GM18505 (cell line): ENCODE measurements around the gene OCSTAMP.

ENCODE experiments used
- ATAC-seq: cut with Tn5 transposase; IDR thresholded peaks from one replicate; pipeline ENCODE4 v1.9.1; 2021; ENCODE audit not compliant: unreplicated experiment
- POLR2A ChIP-seq: IDR thresholded peaks from 4 replicates; pipeline ENCODE4 v1.6.1; 2011; ENCODE audit warnings: borderline replicate concordance; ENCODE audit not compliant: insufficient read depth, insufficient read length; ENCODE audit errors: extremely low read depth

Gene OCSTAMP

DNA sequence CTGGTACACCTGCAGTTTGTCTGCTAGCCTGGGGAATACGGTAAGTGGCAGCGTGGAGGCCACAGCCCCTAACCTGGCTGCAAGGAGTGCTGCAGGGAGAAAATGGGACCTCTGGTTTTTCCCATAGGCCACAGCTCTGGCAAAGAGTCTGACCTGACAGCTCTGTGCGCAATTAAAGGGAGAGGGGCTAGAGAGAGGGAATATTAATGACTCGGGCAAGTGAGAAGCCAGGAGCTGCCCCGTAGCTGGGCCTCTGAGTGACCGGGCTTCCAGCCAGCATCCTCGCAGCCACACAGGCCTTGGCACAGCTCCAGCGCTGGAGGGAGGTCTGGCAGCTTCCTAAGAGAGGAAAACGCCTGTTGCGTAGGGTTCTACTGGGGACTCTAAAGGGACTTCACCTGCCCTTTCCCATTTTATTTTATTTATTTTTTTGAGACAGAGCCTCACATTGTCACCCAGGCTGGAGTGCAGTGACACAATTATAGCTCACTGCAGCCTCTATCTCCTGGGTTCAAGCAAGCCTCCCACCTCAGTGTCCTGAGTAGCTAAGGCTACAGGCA lies 18.2 kb upstream of the OCSTAMP start:
- no peak for TF ChIP-seq POLR2A
- no peak for ATAC-seq

DNA sequence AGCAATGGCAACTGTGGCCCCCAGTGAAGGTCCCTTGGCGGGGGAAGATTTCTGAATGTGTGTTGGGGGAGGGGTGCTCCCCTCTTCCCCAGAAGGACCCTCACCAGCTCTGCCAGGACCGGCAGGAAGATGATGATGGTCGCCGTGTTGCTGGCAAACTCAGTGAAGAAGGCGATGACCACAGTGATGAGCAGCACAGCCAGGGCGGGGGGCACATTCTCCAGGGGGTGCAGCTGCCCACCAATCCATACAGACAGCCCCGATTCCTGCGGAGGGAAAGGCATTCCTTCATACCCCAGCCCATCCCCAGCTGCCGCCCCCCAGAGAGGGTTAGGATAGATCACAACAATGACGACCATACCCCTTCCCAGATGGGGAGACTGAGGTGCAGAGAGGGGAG lies 15.7 kb upstream of the OCSTAMP start:
- TF ChIP-seq POLR2A: no peak
- no peak for ATAC-seq

DNA sequence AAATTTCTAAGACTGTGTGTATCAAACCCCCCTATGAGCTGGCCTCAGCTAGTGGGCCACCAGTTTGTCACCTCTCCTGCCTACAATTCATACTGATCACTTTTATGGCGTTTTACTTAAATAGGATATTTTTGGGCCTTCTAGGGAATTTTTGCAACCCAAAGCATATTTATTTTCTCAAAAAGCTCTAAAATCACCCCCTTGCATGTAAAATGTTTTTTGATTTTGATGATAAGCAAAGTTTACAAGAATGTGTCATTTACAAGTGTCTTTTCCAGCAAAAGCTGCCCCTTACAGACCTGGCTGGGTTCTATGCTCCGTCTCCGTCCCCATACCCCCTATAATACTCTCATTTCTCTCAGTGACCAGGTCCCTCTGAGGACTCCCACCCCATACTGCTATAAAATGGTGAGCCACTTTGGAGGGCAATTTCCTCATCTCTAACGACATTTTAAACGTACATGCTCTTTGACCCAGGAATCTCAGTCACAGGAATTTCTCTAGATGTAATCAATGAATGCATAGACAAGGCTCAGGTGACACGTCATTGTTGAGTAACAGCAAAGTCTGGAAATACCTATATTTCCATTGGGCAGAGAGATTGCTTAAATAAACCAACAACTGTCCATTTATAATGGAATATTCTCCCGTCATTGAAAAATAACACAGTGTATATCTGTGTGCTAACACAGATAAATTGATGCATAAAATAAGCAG lies 13.9 kb upstream of the OCSTAMP start:
- no peak for ATAC-seq
- TF ChIP-seq POLR2A: no peak

DNA sequence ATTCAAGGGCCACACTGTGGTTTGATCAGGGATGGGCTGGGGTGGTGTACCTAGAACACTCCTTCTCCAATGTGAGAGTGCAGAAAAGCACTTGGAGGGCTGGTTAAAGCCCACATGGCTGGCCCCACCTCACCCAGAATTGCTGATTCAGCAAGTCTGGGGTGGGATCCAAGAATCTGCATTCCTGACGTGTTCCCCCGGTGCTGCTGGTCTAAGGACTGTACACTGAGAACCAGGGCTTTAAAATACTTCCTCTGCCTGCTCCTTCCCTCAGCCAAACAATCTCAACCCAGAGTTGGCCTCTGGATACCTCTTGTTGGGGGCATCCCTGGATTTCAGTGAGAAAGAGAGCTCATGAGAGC lies 13.4 kb upstream of the OCSTAMP start:
- TF ChIP-seq POLR2A: no peak
- no peak for ATAC-seq

DNA sequence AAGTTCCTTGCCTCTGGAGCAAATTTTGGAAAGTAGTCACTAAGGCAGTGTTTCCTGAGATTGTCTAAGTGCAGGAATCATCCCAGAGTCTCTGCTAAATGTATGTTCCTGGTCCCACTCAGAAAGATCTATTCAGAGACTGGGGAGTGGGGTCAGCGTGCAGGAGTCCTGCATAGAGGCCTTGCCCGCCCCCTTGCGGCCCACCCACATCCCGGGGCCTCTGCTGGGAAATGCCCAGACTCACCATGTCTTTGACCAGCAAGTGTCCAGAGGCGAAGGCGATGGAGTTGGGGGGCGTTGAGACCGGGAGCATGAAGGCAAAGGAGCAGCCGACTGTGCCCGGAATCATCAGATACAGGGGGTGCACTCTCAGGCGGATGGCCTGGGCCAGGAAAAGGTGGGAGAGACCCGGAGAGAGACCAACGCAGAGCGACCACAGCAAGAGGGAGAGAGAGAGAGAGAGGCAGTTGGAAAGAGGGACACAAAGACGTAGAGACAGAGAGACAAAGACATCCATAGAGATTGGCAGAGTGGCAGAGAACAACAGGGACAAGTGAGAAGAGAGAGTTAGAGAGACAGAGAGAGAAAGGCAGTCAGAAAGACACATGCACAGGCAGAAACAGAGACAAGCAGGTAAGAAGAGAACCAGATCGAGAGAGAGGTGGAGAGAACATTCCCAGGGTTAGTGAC lies 12.9 kb upstream of the OCSTAMP start:
- TF ChIP-seq POLR2A: no peak
- no peak for ATAC-seq

DNA sequence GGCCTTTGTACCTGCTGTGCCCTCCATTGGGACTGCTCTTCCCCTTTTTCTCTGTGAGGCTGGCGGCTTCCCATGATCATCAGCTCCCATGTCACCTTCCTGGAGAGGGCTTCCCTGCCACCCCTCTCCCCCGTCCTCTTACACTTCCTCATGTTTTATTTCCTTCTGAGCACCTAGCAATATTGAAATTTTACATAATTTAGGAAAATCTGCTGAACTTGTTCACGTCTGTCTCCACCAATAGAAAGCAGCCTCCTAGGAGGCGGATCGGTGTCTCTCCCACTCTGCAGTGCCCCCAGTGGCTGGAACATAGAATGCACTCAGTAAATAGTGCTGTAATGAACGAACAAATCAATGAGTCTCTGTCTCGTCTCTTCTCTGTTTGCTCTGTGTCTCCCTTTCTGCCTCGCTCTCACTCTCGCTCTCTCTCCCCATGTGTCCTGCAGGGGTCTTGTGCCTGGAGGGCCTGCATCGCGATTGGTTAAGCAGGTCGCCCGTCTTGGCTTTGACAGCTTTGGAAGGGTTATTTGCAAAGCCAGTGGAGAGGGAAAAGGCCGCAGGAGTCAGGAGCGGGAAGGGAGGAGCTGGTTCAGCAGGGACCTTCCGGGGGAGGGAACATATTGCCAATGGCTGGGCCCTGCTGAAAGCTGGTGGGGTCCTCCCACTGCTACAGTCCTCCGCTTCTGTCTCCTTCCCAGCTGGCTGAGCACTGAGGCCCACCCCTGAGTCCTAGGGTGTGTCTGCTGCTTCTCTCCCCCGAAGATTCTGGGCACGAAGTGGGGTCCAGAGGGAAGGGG lies 12.1 kb upstream of the OCSTAMP start:
- no peak for ATAC-seq

DNA sequence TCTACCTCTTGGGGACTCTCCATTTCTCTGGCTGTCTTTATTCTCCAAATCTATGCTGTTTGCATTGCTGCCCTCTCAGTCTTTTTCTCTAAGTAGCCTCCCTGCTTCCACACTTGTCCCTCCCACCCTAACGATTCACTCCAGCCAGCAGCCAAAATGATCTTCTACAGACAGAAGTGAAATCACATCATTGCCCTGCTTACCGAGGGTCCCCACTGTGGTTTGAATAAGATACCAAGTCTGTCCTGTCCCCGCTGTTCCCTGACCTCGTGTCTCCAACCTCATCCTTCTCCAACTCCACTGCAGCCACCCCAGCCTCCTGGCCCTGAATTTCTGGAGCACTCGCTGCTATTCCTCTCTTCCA lies 11.5 kb upstream of the OCSTAMP start:
- no peak for TF ChIP-seq POLR2A
- ATAC-seq: no peak

More for the DNA sequence above, 12.1 kb upstream of the OCSTAMP start:
- TF ChIP-seq POLR2A: peak; percentile 27

DNA sequence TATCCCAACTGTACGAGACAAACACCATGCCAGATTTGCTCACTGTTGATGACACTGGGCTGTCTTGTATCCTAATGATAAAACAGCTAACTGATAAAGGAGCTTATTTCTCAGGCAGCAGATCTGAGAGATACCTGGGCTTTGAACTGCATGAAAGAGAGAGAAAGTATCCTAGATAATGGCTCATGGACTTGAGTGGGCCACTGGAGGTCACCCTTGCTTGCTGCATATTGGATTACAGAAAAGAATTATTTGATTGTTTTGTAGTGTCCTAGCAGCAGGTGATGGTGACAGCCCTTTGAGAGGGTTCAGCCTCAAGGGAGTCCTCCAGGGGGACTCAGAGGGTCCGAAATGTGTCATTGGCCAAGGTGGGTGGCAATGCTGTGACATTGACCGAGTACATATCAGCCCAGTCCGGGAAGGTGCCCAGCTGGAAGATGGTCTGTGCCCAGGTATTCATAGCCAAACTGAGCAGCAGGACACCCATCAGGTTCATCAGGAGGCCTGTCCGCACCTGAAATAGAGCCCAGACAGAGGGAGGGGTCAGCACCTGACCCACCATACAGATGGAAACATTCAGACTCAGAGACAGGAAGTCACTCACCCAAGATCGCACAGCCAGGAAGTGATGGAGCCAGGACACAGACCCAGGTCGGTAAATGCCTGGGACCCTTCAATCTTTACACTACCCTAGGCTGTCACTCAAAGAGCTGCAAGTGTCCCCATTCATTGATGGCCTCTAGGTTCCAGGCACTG lies 9.4 kb upstream of the OCSTAMP start:
- ATAC-seq: no peak
- no peak for TF ChIP-seq POLR2A

DNA sequence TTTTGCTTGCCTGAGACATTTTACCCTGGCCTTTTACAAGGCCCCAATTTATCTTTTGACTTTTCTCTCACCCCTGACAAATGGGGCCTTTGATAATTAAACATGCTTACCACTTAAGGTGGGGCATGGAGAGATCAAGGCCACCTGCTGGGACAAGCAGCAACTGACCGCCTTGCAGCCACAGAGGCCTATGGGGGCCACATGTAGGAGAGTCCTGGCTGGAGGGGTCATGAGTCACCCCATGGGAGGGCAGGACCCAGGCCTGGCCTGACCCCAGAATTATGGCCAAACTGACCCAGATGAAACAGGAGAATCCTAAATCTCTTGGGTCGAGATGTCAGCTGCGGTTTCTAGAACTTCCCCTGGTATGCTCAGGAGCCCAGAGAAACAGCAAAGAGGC lies 8.5 kb upstream of the OCSTAMP start:
- no peak for TF ChIP-seq POLR2A

DNA sequence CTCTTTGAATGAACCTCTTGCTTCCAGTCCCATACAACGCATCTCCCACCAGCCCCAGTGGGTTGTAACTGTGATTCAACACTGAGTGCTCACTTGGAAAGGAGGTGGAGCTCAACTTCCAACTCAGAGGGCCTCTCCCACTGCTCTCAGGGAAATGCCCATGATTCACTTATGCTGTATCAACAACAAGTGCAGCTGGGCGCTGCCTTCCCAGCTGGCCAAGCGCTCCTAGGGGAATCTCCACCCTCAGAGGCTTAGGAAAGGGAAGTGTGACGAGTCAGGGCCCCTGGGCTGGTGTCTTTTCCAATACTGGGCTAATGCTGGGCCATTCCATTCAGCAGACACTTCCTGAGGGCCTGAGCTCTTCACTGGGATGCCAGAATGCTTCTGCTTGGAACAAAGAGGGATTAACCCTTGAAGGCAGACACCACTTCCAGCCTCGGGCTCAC lies 8.1 kb upstream of the OCSTAMP start:
- TF ChIP-seq POLR2A: no peak
- ATAC-seq: no peak

More for the DNA sequence above, 8.5 kb upstream of the OCSTAMP start:
- ATAC-seq: no peak

DNA sequence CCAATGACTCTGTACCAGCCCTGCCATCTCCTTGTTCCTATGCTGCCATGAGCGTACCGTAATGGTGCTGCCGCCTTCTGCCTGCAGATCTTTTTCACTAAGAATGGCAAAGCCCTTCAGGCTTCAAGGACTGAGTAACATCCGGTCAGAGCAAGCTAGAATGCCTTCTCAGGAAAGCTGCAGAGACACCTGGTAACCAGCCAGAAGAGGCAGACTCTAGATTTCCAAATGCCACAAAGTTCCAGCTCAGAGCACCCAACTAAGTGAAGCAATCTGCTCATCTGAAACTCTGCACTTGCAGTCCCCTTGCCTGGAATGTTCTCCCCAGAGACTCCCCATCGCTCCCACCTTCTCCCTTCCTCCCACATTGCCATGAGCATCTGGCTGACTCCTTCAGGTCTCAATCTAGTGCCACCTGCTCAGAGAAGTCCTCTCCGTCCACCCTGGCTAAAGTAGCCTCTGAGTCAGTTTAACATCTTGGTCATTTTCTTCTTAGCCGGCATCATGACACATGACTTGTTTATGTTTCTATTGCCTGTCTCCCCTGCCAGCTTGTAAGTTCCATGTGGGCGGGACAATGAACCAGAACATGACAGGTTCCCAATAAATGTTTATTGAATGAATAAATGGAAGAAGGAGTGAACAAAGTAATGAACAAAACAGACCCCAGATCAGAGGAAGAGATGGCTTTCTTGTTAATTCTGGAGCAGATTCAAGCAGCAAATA lies 6.9 kb upstream of the OCSTAMP start:
- ATAC-seq: no peak
- TF ChIP-seq POLR2A: no peak

DNA sequence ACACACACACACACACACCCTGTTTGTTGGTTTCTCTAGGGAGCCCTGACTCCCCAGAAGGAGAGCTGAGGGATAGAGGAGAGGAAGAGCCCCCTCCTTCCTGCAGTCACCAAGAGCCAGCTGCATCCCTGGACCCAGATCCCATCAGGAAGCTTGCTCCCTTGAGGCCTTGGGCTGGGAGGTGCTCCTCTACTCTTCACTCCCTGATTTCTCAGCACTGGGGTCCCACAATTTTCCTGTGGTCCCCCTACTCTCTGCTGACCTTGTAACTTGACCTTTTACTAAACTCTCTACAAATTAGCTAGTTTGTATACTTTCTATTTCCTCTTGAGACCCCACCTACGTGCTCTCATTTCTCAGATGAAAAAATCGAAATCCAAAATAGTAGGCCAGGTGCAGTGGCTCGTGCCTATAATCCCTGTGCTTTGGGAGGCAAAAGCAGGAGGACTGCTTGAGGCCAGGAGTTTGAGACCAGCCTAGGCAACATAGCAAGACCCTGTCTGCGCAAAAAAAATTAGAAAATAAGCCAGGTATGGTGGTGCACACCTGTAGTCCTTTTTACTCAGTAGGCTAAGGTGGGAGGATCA lies 5.0 kb upstream of the OCSTAMP start:
- ATAC-seq: no peak

More for the DNA sequence above, 5.0 kb upstream of the OCSTAMP start:
- no peak for TF ChIP-seq POLR2A
